ENCODE results near the gene LRMDA. TPM values are rescaled to one million over a fixed set of nuclear protein-coding genes. Genes with fewer than 3 reads are reported as not detected.

The LRMDA gene
- polyA plus RNA-seq, 1 donor (not counting 4 experiments of a cell fraction or from before 2014, with no cell fraction given): not detected

GRCh38 chr10:75858339-75858738 is 426.9 kb downstream of the LRMDA start:
- dilution Hi-C loops (cut with MboI; ENCODE audit: extremely low pct_ligation_motif_present, low sequenced_read_pairs): no loop called here
- no peaks in the 10 kb centered on the region for H3K79me2 ChIP-seq (ENCODE audit: control insufficient read depth, insufficient read depth, low read length)
- no peaks in the 10 kb centered on the region for H3K4me1 ChIP-seq (ENCODE audit: control insufficient read depth, extremely low read depth, insufficient read depth, low read length)

GRCh38 chr10:75859141-75859540 is 427.7 kb downstream of the LRMDA start:
- Histone ChIP-seq H3K9ac (ENCODE audit: control insufficient read depth, extremely low read depth, insufficient read depth, low read length) (no peak overlapping the region), H3K27ac (ENCODE audit: control insufficient read depth, insufficient read depth, low read length) (no peak overlapping the region), H3K36me3 (ENCODE audit: control insufficient read depth in 2 of 2, extremely low read depth in 1 of 2, insufficient read depth in 2 of 2, low read length in 2 of 2) (no peaks in the 10 kb centered on the region), H3K27me3 (ENCODE audit: control insufficient read depth, extremely low read depth, insufficient read depth, low read length) (no peaks in the 10 kb centered on the region), H3K9me1 (ENCODE audit: control insufficient read depth, extremely low read depth, insufficient read depth, low read length) (no peaks in the 10 kb centered on the region), H3K9me3 (ENCODE audit: control insufficient read depth, low read depth, low read length) (no peaks in the 10 kb centered on the region), H3K4me3 (ENCODE audit: control insufficient read depth in 2 of 3, extremely low read depth in 1 of 3, insufficient read depth in 2 of 3, low read depth in 1 of 3, low read length in 3 of 3) (no peak overlapping the region), H3K4me1 (ENCODE audit: control insufficient read depth, extremely low read depth, insufficient read depth, low read length) (no peaks in the 10 kb centered on the region), H4K20me1 (ENCODE audit: control insufficient read depth, extremely low read depth, insufficient read depth, low read length) (no peaks in the 10 kb centered on the region), H2AFZ (ENCODE audit: control insufficient read depth, low read length) (no peak overlapping the region), H3K79me2 (ENCODE audit: control insufficient read depth, insufficient read depth, low read length) (no peaks in the 10 kb centered on the region), H3K4me2 (ENCODE audit: control insufficient read depth, extremely low read depth, insufficient read depth, low read depth, low read length) (no peak overlapping the region)
- no peak for FAIRE-seq
- DNase-seq (ENCODE audit: low read depth, low spot score): no peak
- dilution Hi-C loops (cut with MboI; ENCODE audit: extremely low pct_ligation_motif_present, low sequenced_read_pairs): no loop called here
- TF ChIP-seq, protein P1, sequence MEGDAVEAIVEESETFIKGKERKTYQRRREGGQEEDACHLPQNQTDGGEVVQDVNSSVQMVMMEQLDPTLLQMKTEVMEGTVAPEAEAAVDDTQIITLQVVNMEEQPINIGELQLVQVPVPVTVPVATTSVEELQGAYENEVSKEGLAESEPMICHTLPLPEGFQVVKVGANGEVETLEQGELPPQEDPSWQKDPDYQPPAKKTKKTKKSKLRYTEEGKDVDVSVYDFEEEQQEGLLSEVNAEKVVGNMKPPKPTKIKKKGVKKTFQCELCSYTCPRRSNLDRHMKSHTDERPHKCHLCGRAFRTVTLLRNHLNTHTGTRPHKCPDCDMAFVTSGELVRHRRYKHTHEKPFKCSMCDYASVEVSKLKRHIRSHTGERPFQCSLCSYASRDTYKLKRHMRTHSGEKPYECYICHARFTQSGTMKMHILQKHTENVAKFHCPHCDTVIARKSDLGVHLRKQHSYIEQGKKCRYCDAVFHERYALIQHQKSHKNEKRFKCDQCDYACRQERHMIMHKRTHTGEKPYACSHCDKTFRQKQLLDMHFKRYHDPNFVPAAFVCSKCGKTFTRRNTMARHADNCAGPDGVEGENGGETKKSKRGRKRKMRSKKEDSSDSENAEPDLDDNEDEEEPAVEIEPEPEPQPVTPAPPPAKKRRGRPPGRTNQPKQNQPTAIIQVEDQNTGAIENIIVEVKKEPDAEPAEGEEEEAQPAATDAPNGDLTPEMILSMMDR (optimal IDR thresholded peaks at IDR 0.05 in 1 of 3, IDR thresholded peaks at IDR 0.05 in 1 of 3, conservative IDR thresholded peaks at IDR 0.05 in 1 of 3; ENCODE audit: extremely low read depth in 1 of 3, insufficient read depth in 2 of 3, low read length in 3 of 3): no peak
- no peak for TF ChIP-seq EZH2 (IDR thresholded peaks at IDR 0.05; ENCODE audit: low read length)

More at GRCh38 chr10:75858339-75858738, 426.9 kb downstream of the LRMDA start:
- Histone ChIP-seq H3K4me3 (ENCODE audit: control insufficient read depth in 2 of 3, extremely low read depth in 1 of 3, insufficient read depth in 2 of 3, low read depth in 1 of 3, low read length in 3 of 3) (no peak overlapping the region), H3K9ac (ENCODE audit: control insufficient read depth, extremely low read depth, insufficient read depth, low read length) (no peak overlapping the region), H3K27ac (ENCODE audit: control insufficient read depth, insufficient read depth, low read length) (no peak overlapping the region), H3K36me3 (ENCODE audit: control insufficient read depth in 2 of 2, extremely low read depth in 1 of 2, insufficient read depth in 2 of 2, low read length in 2 of 2) (no peaks in the 10 kb centered on the region), H2AFZ (ENCODE audit: control insufficient read depth, low read length) (no peak overlapping the region), H4K20me1 (ENCODE audit: control insufficient read depth, extremely low read depth, insufficient read depth, low read length) (no peaks in the 10 kb centered on the region), H3K9me1 (ENCODE audit: control insufficient read depth, extremely low read depth, insufficient read depth, low read length) (no peaks in the 10 kb centered on the region), H3K27me3 (ENCODE audit: control insufficient read depth, extremely low read depth, insufficient read depth, low read length) (no peaks in the 10 kb centered on the region), H3K4me2 (ENCODE audit: control insufficient read depth, extremely low read depth, insufficient read depth, low read depth, low read length) (no peak overlapping the region), H3K9me3 (ENCODE audit: control insufficient read depth, low read depth, low read length) (no peaks in the 10 kb centered on the region)
- FAIRE-seq: no peak
- TF ChIP-seq, protein P1 (optimal IDR thresholded peaks at IDR 0.05 in 1 of 3, IDR thresholded peaks at IDR 0.05 in 1 of 3, conservative IDR thresholded peaks at IDR 0.05 in 1 of 3; ENCODE audit: extremely low read depth in 1 of 3, insufficient read depth in 2 of 3, low read length in 3 of 3): no peak
- TF ChIP-seq EZH2 (IDR thresholded peaks at IDR 0.05; ENCODE audit: low read length): no peak
- no peak for DNase-seq (ENCODE audit: low read depth, low spot score)

Data from keratinocyte (primary cell).